SW 1271 (cell line): ENCODE results near the gene GUCD1.
"Not testable (repeated sequence)": the region's sequence is repeated elsewhere in the genome, so short reads cannot be mapped to it uniquely, and the experiment has no call there.

Source experiments
- DNase-seq, 2 experiments: peaks; one replicate each; lab custom pipeline; 2025; lab: John Stamatoyannopoulos, UW

The GUCD1 gene

DNA sequence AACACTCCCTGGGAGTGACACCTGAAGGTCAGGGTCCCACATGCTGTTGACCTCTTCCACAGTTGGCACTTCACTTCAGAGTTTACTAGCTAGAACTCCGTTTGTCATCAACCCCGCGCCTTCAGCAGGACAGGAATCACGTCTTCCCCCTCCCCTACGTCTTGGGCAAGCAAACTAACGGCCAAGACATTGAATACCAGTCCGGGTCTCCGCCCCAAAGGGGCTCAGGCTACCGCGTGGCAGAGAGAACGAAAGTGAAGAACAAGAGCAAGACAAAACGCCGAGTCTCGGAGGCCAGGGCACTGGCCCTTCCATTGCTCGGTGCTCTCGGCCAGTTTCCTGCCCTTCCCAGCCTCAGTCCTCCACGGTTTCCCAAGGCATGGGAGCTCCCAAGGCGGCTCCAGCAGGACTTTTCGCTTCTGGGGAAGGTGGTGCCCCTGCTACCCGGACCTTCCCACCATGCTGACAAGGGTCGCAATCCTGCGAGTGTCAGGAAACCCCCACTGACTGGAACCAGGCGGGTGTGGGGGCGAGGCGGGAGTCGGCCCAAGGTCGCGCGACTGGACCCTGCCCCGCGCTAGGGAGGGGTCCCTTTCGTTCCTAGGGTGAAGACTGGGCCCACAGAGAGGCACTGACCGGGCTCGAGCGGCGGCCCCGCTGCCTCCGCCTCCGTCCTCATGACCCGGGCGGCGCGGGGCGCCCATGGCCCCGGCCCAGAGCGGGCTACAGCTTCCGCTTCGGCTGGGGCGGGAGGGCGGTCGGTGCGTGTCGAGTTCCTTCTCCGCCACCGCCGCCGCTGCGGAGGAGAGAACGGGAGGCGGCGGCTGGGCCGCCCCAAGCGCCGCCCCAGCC lies at the start of gene GUCD1:
Gene GUCD1 (minus strand): TSS at position 826 of the 852 bp plus-strand sequence. CDS start 147 bp downstream, at position 679.
- no peak for DNase-seq

DNA sequence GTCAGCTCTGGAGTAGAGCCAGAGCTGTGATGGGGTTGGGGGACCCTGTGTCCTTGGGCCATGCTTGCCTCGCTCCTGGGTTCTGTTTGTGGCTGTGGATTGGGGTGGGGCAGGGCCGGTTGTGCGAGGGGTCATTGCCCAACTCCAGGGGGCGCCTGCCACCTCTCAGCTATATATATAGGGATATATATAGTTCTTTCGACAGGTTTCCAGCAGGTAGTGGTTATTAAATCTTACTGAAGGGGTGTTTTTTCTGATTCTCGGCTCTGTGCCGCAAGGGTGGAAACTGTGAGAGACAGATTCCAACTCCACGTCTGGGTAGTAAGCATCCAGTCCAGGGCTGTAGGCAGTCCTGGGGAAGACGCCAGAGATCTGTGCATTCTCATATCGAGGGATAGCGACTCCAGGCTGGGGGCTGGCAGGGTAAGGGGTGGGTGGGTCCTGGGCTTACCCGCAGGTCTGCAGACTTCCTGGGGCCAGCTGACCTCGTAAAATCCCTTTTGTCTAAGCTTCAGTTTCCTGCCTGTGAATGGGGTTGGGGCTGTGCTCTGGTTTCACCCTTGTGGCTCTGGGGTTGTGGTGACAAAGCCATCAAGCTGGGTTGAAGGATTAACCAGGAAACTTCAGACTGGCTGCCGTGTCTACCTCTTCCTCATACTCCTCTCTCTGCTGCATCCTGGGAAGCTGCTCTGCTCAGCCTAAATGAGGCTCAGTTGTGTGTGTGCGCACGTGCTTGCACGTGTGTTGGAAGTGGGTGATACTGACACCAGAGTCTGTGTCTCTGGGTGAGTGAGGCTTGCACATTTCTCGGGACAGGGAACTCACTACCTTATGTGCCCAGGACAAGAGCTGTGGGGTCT lies 49.1 kb upstream of the GUCD1 start:
- DNase-seq = not testable (repeated sequence)

DNA sequence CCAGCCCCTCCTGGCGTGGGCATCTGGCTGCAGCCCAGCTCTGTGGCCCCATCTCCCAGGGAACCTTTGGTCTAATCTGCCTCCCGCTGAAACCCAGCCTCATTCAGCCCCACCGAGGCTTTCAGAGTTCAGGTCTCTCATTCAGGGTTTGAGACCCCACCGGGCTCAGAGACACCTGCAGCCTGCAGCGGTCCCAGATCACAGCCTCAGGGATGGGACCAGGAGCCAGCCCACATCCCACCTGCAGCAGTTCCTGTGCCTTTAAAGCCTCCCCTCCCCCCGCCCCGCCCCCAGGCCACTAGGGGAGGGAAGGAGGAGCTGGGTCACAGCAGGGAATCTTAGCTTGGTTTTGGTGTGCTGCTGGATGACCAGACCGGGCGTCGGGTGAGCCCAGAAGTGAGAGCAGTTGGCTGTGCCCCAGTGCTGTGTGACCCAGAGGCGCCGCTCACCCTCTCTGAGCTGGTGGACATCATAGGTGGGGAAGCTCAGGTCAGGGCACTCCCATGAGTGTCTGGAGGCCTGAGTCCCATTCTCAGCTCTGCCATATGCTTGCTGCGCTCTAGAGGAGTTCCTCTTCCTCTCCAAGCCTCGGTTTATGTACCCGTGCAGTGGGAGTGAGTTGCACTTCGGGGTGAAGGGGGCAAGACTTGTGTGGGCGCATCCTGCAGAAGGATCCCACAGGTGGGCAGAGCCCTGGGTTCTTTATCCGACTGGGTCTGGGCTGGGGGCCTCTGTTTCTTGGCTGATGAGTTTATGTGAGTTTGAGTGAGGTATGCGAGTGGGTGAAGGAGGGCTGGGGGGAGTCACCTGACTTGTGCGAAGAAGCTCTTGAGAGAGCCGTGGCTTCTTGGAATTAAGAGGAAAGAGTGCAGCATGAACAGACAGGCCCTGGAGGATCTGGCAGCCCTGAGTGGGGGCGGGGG lies 48.2 kb upstream of the GUCD1 start, which contains the start of gene GGT1:
Gene GGT1 (plus strand): TSS at position 347 of the 923 bp plus-strand sequence. CDS start 7,889 bp downstream, outside the sequence.
- DNase-seq = not testable (repeated sequence)

DNA sequence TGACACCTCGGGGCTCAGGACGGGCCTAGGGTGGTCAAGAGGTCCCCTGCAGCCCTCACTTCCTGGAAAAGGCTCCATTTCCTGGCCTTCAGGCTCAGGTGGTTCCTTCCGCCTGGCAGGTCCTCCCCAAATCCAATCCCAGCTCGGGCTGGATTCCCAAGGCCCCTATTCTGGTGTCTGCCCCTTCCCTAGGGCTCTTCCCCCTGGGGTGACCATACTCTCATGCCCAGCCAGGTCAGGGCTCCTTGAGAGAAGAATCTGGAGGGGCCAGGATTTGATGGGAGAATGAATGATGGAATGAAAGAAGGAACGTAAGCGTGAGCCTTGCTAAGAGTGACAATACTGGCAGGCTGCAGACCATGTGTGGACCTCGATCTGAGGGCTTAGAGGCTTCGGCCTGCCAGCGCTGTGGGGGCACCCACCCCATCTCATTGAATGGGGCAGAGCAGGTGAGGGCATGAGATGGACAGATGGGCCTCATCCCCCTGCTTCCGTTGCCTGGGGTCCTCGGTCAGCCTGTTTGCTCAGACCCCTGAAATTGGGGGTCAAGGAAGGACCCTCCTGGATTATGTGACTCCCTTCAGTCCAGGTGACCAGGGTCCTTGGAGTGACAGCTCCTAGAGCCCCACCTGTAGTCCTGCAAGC lies 47.3 kb upstream of the GUCD1 start:
- DNase-seq = not testable (repeated sequence)

DNA sequence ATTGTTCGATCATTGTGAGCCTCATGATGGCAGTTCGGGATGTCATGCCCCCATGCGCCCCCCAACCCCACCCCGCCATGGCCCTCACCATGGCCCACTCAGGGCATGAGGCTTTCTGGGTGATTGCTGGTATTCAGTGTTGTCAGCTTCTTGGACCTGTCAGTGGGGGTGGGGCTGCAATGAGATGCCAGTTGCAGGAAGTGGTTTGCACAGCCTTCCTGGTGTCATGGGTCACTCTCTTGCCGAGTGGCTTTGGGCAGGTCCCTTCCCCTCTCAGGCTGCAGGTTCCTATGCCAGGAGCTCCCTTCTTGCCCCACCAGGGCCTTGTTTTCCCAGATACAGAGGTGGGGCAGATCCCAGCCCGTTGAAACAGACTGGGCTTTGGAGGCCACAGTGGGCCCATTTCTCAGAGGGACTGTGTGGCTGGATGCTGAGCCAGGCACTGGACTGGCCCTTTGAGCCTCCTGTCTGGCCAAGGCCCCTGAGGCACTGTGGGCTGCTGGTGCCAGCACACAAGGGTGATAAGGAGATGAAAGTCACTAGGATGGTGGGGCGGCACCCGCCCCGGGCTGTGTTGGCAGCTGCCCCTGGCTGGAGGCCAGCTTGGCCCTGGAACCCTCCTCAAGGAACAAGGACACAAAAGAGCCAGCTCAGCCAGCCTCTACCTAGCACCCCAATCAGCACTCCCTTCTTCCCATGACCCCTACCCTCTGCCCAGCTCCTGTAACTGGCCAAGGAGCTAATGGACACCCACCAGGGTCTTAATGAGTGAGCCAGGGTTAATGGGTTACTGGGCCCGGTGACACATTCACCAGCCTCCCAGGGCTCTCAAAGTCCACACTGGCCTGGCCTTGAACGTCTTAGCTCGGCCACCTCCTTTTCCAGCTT lies 46.5 kb upstream of the GUCD1 start:
- DNase-seq = no peak

DNA sequence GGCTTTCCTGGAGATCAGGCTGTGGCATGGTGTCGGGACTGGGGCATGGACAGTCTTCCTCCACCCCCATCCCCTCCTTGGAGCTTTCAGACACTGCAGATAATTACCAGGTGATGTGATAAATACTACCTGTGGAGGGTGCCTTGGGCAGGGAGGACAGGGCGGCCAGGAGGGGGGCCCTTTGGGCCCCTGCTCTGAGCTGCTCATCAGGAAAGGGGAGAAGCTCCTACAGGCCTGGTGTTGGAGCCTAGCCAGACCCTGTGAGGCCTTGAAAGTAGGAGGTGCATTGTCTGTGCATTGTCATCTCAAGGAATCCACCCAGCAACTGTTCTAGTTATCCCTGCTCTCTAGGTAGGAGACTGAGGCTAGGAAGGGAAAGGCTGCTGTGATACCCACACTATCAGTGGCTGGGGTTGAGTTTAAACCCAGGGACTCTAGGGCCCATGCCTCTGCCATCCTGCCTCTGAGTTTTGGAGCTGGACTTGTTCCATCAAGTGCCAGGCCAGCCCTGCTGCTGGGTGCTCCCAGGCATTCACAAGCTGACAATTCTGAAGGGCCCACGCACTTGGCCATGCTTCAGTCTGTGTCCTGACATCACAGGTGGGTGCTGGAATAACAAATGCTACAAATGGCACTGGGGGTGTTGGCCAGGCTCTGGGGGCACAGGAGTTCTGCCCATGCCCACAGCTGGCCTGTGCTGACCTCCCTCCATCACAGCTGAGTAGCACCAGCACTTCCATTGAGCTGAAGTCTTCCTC lies 45.2 kb upstream of the GUCD1 start:
- not testable (repeated sequence) for DNase-seq

DNA sequence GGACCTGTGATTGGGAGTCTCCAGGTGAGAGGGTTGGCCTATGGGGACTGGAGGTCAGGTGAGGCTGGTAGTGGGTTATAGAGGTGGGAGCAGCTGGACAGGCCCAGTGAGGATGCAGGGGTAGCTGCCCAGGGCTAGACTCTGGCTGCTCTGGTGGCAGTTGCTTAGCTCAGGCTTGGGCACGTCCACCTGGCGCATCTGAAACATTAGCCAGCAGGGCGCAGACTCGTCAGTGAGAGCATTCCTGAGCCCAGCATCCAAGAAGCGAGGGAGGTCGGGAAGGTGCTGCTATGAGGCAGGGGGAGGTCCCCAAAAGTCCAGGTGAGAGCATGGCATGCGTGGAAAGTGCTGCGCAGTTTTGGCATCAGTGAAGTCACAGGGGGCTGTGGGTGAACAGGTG lies 44.6 kb upstream of the GUCD1 start:
- DNase-seq = no peak

DNA sequence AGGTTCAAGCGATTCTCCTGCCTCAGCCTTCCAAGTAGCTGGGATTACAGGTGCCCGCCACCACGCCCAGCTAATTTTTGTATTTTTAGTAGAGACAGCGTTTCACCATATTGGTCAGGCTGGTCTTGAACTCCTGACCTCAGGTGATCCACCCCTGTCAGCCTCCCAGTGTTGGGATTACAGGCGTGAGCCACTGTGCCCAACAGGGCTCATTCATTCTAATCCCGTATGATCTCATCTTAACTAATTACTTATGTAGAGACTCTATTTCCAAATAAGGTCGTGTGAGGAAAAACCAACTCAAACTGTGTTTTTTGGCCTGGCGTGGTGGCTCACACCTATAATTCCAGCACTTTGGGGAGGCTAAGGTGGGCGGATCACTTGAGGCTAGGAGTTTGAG lies 42.1 kb upstream of the GUCD1 start:
- DNase-seq = not testable (repeated sequence)

DNA sequence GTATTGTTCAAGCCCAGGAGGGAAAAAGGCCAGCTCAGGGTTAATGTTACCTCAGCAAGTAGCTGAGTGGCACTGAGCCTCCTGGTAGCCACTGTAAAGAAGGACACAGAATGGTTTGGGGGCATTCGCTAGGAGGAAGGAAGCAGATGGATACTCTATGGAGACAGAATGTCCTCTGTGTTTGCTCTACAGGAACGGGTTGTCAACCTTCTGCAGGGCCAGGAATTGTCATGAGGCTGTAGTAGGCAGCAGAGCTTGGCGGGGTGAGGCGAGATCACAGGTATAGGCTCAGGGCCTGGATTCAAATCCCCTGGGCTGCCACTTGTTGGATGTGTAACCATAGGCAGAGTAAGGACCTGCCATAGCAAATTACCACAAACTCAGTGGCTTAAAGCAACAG lies 40.9 kb upstream of the GUCD1 start:
- DNase-seq = no peak

DNA sequence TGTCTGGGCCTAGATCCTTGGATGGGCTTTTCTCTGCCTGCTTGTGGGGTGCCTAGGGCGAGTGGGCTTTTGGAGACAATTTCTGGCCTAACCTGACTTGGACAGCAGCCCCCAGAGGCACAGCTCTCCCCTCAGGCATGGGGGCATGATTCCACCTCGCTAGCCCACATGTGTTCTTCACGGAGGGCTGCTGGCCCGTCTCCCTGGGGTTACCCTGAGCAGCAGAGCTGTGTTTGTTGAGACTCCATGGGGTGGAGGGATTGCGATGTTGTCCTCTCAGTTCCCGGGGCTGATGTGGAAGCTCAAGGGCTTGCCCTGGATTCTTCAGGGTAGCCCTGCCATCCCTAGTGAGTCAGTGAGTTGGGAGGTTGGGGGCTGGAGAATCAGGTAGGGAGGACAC lies 40.3 kb upstream of the GUCD1 start:
- DNase-seq = no peak

DNA sequence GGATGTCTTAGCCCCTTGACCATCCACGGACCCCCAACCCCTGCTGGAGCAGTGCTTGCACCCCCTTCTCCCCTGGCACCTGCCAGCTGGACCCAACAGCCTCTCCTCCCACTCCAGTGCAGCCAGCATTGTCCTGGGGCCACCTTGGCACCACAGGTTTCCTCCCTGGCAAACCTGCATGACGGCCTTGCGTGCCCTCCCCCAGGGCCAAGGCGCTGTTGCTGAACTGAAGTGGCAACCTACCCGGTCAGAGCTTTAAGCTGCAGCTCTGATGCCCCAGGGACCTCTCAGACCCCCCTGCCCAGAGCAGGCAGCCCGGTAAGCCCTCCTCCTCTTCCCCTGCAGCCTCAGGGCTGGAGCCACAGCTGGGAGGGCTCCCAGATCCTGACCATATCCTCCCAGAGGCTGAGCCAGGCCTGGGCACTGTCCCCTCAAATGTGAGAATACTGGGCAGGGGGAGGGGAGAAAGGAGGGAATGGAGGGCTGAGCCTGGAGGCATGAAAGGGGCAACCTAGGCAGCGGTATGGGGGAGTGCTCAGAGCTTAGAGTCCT lies 39.7 kb upstream of the GUCD1 start:
- no peak for DNase-seq

DNA sequence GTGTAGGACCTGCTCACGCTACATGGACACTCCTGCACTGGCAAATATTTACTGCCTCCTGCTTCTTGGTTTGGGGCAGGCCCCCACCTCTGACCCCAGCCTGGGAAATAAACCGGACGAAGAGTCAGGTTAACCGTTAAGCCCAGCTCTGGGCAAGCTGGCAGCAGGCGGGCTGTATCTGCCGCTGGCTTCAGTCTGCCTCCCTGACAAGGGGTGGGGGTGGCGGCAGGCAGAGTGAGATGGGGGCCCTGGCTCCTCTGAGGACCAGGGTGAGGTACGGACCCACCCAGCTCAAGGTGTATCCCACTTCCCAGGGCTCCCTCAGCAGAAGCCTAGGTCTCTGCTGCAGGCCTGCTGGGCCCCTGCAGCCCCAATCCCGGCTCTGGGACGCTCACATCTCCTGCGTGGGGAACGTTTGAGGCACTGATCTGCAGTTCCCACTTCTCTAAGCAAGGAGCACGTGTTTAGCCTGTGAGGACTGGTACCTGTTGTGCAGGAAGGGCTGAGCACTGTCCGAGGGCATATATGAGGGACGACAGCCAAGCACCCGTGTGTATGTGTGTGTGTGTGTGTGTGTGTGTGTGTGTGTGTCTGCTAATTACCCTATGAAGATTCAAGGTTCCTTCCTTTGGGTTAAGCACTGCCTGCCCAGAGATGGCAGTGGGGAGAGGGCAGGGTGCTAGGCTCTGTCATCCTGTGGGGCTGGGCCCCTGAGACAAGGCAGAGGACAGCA lies 39.1 kb upstream of the GUCD1 start:
- no peak for DNase-seq

DNA sequence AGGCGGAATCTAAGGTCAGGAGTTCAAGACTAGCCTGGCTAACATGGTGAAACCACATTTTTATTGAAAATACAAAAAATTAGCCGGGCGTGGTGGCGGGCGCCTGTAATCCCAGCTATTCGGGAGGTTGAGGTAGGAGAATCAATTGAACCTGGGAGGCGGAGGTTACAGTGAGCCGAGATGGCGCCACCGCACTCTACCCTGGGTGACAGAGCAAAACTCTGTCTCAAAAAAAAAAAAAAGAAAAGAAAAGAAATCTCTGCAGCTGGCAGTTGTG lies 38.6 kb upstream of the GUCD1 start:
- not testable (repeated sequence) for DNase-seq

DNA sequence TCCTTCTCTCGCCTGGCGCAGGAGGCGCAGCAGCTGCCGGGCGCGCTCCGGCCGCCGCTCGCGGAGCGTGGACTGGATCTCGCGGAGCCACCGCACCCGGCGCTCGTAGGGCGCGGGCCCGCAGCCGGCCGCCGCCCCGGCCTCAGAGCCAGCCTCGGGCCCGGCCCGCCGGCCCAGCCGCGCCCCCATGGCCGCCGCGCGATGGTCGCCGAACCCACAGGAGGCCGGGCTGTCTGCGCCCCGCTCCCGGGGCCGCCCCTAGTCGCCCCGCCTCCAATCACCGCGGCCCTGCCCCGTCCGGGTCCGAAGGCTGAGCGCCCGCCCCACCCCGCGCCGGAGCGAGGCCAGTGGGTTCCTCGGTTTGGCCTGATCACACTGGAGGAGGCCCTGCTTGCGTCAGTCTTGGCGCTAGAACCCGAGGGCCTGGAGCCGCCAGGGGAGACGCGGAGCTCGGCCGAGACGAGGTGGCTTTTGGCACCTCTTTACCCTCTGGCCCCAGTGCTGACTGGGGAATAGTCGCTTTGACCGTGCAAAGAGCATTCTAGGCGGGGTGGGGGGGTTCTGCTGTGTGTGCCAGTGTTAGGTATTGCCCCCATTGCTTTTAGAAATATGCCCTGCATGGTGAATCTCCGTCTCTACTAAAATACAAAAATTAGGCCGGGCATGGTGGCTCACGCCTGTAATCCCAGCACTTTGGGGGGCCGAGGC lies 38.1 kb upstream of the GUCD1 start, which contains the start of gene LRRC75B:
Gene LRRC75B (minus strand): TSS at position 223 of the 708 bp plus-strand sequence. CDS start 34 bp downstream, at position 189.
- peak; percentile 24 to 45 for DNase-seq

DNA sequence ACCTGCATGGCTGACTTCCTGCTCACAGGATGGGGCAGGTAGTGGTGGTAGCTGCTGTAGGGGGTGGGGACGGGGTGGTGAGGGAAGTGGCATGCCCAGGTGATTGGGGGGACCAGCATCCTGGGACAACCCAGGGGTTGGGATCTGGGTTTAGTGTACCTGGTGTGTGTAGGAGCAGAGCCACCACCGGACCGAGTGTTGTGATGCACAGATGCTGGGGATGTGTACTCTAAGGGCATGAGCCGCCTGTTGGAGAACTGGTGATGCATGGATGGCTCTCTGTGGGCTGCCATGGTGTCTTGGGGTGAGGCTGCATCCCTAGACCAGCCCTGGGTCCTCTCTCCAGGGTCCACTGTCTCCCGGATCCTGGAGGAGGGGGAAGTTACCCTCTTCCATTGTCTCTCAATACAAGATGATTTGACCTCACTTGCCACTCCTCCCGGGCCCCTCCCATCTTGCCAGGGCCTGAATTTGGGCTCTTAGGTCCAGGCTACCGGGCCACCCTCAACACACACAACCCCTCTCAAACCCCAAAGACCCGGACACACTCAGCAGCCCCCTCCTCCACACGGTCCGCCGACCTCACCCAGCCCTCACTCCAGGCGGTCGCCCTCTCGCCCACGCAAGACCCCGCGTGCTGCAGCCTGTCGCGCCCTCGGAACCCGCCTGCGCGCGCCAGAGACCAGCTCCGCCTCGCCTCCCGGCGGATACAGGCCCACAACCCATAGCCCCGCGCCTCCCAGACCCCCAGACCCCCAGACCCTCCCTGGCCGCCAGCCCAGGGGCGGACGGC lies 37.3 kb upstream of the GUCD1 start:
- DNase-seq = no peak

DNA sequence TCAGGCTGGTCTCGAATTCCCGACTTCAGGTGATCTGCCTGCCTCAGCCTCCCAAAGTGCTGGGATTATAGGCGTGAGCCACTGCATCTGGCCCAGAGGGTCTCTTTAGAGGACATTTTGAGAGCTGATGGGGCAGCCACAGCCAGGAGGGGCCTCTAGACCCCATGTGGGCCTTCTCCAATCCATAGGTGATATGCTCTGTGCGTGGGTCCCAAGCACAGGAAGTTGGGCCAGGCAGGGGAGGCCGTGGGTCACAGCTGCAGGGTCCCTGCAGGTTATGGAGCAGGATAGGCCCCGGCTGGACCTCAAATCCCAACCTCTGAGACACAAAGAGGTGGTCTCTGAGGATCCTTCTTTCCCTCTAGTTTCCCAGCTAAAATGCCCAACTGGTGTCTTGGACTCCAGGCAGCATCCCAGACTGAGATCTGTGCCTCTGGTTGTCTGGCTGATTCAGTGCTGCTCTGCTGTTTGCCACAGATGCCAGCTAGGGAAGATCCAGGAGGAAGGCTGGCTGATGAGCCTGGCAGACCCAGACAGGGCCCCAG lies 36.4 kb upstream of the GUCD1 start:
- no peak for DNase-seq
